B cell (primary cell): ENCODE results near the gene AXIN1. TPM values are rescaled to one million over a fixed set of nuclear protein-coding genes. Genes with fewer than 3 reads are reported as not detected.

Experiments used
- ATAC-seq: fragments of 200-7000 bp; cut with Tn5 transposase; one replicate; pipeline ENCODE4 v1.10.0; 2021; ENCODE audit warnings: low read depth, mild to moderate bottlenecking, moderate number of reproducible peaks, moderate library complexity
- CTCF ChIA-PET: fragments of 350-600 bp; sonication (Branson Sonifier 250); formaldehyde crosslinking; loops from one replicate; lab custom pipeline; 2021; ENCODE audit warnings: antibody characterized with exemption, inconsistent platforms; lab: Charles Lee
- POLR2A ChIA-PET: fragments of 350-600 bp; sonication (Branson Sonifier 250); formaldehyde crosslinking; loops from one replicate; lab custom pipeline; 2021; ENCODE audit warnings: antibody characterized with exemption; lab: Charles Lee
- DNase-seq: peaks from one replicate; pipeline ENCODE4 v3.0.0; 2013
- H2AFZ ChIP-seq: 2 replicates; pipeline ENCODE4 v1.6.1; 2012; ENCODE audit warnings: mild to moderate bottlenecking, low read depth, low read length; ENCODE audit not compliant: insufficient read depth, poor library complexity, severe bottlenecking
- H3K27ac ChIP-seq, 2 donors: 1 replicate in 1 of 2; 2 replicates in 1 of 2; pipeline ENCODE4 v1.5.1; 2012 to 2013; ENCODE audit warnings: low read length in 2 of 2, mild to moderate bottlenecking in 2 of 2, moderate library complexity in 1 of 2
- H3K27me3 ChIP-seq, 4 experiments: fragments of 200-600 bp in 1 of 4; sonication (generic) in 1 of 4; replicated peaks in 1 of 4; 1 replicate in 2 of 4; 2 replicates in 2 of 4; pipeline versions ENCODE4 v1.6.1 to v1.7.0; 2013 to 2016; ENCODE audit warnings: low read length in 3 of 4, mild to moderate bottlenecking in 2 of 4, mixed read lengths in 1 of 4, moderate library complexity in 1 of 4; ENCODE audit not compliant: insufficient read depth in 4 of 4, control insufficient read depth in 3 of 4; ENCODE audit errors: control extremely low read depth in 1 of 4
- H3K36me3 ChIP-seq, 2 experiments: replicated peaks in 1 of 2; 1 replicate in 1 of 2; 2 replicates in 1 of 2; pipeline versions ENCODE4 v1.6.1 to v1.7.1; 2013; ENCODE audit warnings: low read length in 1 of 2; ENCODE audit not compliant: insufficient read depth in 2 of 2, control insufficient read depth in 1 of 2; ENCODE audit errors: control extremely low read depth in 1 of 2, extremely low read depth in 1 of 2
- H3K4me1 ChIP-seq, 2 donors: fragments of 200-600 bp in 1 of 2; sonication (generic) in 1 of 2; 1 replicate in 1 of 2; 2 replicates in 1 of 2; pipeline versions ENCODE4 v1.5.1 to v1.6.1; 2013 to 2017; ENCODE audit warnings: low read length in 2 of 2; ENCODE audit not compliant: control insufficient read depth in 2 of 2, insufficient read depth in 2 of 2
- H3K4me2 ChIP-seq: replicated peaks from 2 replicates; pipeline ENCODE3; 2012; ENCODE audit warnings: mild to moderate bottlenecking, low read depth, low read length; ENCODE audit not compliant: poor library complexity, severe bottlenecking
- H3K4me3 ChIP-seq, 5 experiments: fragments of 200-600 bp in 1 of 5; sonication (generic) in 1 of 5; 1 replicate in 3 of 5; 2 replicates in 2 of 5; pipeline versions ENCODE4 v1.5.1 to v1.7.0; 2011 to 2016; ENCODE audit warnings: low read length in 4 of 5, mild to moderate bottlenecking in 4 of 5, low read depth in 2 of 5, control low read depth in 1 of 5, moderate library complexity in 1 of 5; ENCODE audit not compliant: insufficient read depth in 1 of 5; ENCODE audit errors: control extremely low read depth in 1 of 5, extremely low read depth in 1 of 5
- H3K79me2 ChIP-seq: fragments of 200-600 bp; sonication (generic); one replicate; pipeline ENCODE4 v1.6.0; 2016; ENCODE audit warnings: low read length; ENCODE audit not compliant: control insufficient read depth, insufficient read depth
- H3K9ac ChIP-seq: fragments of 200-600 bp; sonication (generic); 2 replicates; pipeline ENCODE4 v1.6.1; 2017; ENCODE audit warnings: mild to moderate bottlenecking, low read length, moderate library complexity
- H3K9me3 ChIP-seq, 3 donors: one replicate each; pipeline versions ENCODE4 v1.6.1 to v1.7.1; 2013; ENCODE audit warnings: low read length in 2 of 3; ENCODE audit not compliant: control insufficient read depth in 2 of 3, insufficient read depth in 1 of 3; ENCODE audit errors: control extremely low read depth in 1 of 3
- H4K20me1 ChIP-seq: 2 replicates; pipeline ENCODE4 v1.6.0; 2012; ENCODE audit warnings: mild to moderate bottlenecking, low read length; ENCODE audit not compliant: insufficient read depth, control insufficient read depth, poor library complexity, severe bottlenecking
- H3K27ac Mint-ChIP-seq: one replicate; pipeline ENCODE4 v1.8.0; 2021; ENCODE audit warnings: mixed read lengths
- H3K27me3 Mint-ChIP-seq: one replicate; pipeline ENCODE4 v1.8.0; 2021; ENCODE audit warnings: mixed read lengths
- H3K4me1 Mint-ChIP-seq: one replicate; pipeline ENCODE4 v1.8.0; 2021; ENCODE audit warnings: mixed read lengths
- H3K4me3 Mint-ChIP-seq: one replicate; pipeline ENCODE4 v1.8.0; 2021; ENCODE audit warnings: mixed read lengths
- H3K9me3 Mint-ChIP-seq: one replicate; pipeline ENCODE4 v1.8.0; 2022; ENCODE audit warnings: mixed read lengths; ENCODE audit not compliant: insufficient read depth
- EZH2 ChIP-seq: IDR thresholded peaks from 2 replicates; pipeline ENCODE4 v1.6.1; 2012; ENCODE audit warnings: borderline replicate concordance, low read depth, mild to moderate bottlenecking, moderate library complexity, low read length; ENCODE audit not compliant: insufficient read depth, poor library complexity, severe bottlenecking
- WGBS: methylation state at CpG from one replicate; pipeline ENCODE4 v1.1.5; 2013; ENCODE audit warnings: missing lambda C conversion rate; ENCODE audit not compliant: insufficient coverage; 5-methylcytosine and 5-hydroxymethylcytosine counted together
- intact Hi-C: fragments of 100-400 bp; cut with micrococcal nuclease; formaldehyde crosslinking; loops from one replicate; pipeline ENCODE4 v1.10.0; 2022
- polyA plus RNA-seq: library from polyadenylated mRNA; depleted of rRNA; stranded (reverse); fragments of >200 nt; gene quantifications from 2 replicates; pipeline ENCODE4 v1.2.3, GENCODE V29; 2012
- total RNA-seq, 2 donors: library from RNA; stranded (reverse); fragments of 120-200 nt in 1 of 2; gene quantifications; 1 replicate in 1 of 2; 2 replicates in 1 of 2; pipeline versions ENCODE4 v1.2.3 to v1.2.4, GENCODE V29; 2013 to 2022
- TF ChIP-seq, protein P1 (sequence below): fragments of 200-600 bp; IDR thresholded peaks from one replicate; pipeline ENCODE4 v1.8.0; 2022; ENCODE audit warnings: antibody characterized with exemption, mild to moderate bottlenecking

Gene AXIN1
- total and polyA plus RNA-seq, 2 donors (not counting 1 experiment from before 2014, with no cell fraction given): 39.0 to 40.8 TPM

GRCh38 chr16:359871-360697 is 7.6 kb upstream of the AXIN1 start:
- Histone ChIP-seq H3K4me1 (peaks cover 0 to 8% of the 10 kb centered on the region in 2 donors), H4K20me1 (no peaks in the 10 kb centered on the region), H3K79me2 (no peaks in the 10 kb centered on the region), H3K4me2 (no peak overlapping the region), H2AFZ (no peak overlapping the region), H3K27me3 (peaks cover 0 to 10% (median 0%) of the 10 kb centered on the region in 4 experiments), H3K9me3 (no peaks in the 10 kb centered on the region), H3K36me3 (no peaks in the 10 kb centered on the region), H3K9ac (no peak overlapping the region), H3K4me3 (no peak overlapping the region), H3K27ac (no peak overlapping the region)
- H3K27me3 Mint-ChIP-seq: peaks cover 5% of the 10 kb centered on the region
- DNase-seq (no peak), ATAC-seq (no peak)
- ChIA-PET POLR2A (no interaction called here), CTCF (interaction anchor here (3.6 kb wide), 1 partner anchor 254 kb away, joined by 63 read pairs; no protein-coding TSS in a partner anchor)
- H3K27ac Mint-ChIP-seq: no peak overlapping the region
- H3K9me3 Mint-ChIP-seq: no peaks in the 10 kb centered on the region
- 91% methylated on average over 39 of the region's 47 CpGs for WGBS
- no peak for TF ChIP-seq EZH2
- TF ChIP-seq, protein P1, sequence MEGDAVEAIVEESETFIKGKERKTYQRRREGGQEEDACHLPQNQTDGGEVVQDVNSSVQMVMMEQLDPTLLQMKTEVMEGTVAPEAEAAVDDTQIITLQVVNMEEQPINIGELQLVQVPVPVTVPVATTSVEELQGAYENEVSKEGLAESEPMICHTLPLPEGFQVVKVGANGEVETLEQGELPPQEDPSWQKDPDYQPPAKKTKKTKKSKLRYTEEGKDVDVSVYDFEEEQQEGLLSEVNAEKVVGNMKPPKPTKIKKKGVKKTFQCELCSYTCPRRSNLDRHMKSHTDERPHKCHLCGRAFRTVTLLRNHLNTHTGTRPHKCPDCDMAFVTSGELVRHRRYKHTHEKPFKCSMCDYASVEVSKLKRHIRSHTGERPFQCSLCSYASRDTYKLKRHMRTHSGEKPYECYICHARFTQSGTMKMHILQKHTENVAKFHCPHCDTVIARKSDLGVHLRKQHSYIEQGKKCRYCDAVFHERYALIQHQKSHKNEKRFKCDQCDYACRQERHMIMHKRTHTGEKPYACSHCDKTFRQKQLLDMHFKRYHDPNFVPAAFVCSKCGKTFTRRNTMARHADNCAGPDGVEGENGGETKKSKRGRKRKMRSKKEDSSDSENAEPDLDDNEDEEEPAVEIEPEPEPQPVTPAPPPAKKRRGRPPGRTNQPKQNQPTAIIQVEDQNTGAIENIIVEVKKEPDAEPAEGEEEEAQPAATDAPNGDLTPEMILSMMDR: no peak
- H3K4me1 Mint-ChIP-seq: peaks cover 4% of the 10 kb centered on the region
- no peak overlapping the region for H3K4me3 Mint-ChIP-seq
- intact Hi-C loops: no loop called here

DNA sequence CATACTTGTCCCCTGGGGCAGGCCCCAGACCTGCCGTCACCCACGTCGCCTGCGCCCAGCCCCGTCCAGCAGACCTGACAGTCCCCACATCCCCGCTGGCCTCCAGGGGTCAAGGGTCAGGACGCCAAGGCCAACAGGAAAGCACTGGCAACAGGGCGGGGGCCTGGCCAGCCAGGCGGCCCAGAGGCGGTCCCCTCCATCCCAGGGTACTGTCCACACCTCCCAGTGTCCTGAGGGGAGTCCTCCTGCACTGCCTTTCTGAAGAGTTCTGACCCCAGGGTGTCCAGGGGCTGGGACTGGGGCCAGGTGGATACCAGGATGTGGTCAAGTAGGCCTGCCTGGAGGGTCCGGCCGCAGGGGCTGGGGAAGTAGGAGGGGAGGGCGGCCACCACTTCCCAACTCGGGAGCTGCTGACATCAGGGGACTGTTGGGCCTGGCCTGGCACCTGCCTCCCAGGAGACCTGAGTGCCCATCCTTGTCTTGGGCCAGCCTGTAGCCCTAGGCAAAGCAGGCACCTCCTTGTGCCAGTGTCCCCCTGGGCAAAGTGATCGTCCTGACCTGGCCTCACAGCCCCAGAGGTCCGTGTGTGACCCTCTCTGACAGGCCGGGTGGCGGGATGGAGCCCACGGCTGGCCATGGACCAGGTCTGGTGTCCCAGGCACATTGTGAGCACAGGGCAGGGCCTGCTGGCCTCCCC is 6.7 kb upstream of the AXIN1 start:
- Histone ChIP-seq H3K36me3 (no peaks in the 10 kb centered on the region), H3K79me2 (no peaks in the 10 kb centered on the region), H2AFZ (no peak overlapping the region), H3K4me3 (no peak overlapping the region), H3K4me2 (no peak overlapping the region), H3K9ac (no peak overlapping the region), H3K4me1 (peaks cover 0 to 8% of the 10 kb centered on the region in 2 donors), H4K20me1 (no peaks in the 10 kb centered on the region), H3K9me3 (no peaks in the 10 kb centered on the region), H3K27ac (no peak overlapping the region), H3K27me3 (peaks cover 0 to 5% (median 0%) of the 10 kb centered on the region in 4 experiments)
- Mint-ChIP-seq H3K27ac (no peak overlapping the region), H3K4me3 (no peak overlapping the region), H3K27me3 (peaks cover 5% of the 10 kb centered on the region), H3K4me1 (peaks cover 6% of the 10 kb centered on the region), H3K9me3 (no peaks in the 10 kb centered on the region)
- no peak for DNase-seq
- no peak for TF ChIP-seq EZH2
- TF ChIP-seq, protein P1: no peak
- ATAC-seq: no peak
- CTCF ChIA-PET: no interaction called here
- WGBS: 89% methylated on average over 19 of the region's 19 CpGs
- intact Hi-C loops: no loop called here
- POLR2A ChIA-PET: no interaction called here
